ENCODE measurements around the gene MAGEA2. TPM values are rescaled to one million over a fixed set of nuclear protein-coding genes. Genes with fewer than 3 reads are reported as not detected.

The MAGEA2 gene, protein sequence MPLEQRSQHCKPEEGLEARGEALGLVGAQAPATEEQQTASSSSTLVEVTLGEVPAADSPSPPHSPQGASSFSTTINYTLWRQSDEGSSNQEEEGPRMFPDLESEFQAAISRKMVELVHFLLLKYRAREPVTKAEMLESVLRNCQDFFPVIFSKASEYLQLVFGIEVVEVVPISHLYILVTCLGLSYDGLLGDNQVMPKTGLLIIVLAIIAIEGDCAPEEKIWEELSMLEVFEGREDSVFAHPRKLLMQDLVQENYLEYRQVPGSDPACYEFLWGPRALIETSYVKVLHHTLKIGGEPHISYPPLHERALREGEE
- not detected for total RNA-seq

DNA sequence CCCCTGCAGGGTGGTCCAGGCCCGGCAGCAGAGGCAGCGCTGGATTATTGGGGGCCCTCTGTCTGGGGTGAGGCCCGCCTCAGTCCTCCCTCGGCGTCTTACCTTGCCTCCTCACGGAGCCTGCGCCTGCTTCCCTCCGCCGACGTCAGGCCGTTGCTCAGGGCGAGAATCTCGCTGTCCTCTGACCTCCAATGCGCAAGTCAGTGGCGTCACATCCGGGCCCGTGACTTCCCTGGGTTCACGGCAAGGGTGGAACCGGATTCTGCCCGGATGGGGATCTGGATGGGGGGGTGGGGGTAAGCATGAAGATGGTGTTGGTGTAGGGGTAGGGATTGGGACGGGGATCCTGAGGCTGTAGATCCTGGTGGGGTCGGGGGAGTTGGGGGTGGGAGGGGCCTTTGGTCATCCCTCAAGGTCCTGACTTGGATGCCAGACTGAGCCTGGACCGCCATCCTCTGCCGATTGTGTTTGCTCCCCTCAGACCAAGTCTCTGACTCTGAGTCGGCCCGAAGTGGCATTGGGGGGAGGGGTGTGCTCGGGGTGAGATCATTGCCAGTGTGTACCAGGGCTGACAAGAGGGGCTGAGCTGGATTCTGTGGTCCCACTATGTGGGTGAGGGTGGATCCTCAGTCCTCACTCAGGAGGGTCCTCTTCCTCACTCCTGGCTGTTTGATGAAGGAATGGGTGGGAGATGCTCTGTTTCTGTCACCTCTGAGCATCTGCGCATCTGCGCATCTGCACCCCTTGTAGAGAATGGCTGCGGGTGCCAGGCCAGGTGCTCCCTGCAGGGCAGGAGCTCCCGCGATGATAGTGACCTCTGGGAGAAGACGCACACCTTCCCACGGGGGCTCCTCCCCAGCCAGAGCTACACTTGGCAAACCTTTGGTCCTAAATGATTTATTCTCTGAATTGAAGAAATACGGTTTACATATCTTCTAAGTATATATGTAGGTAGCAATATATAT, at the start of gene MAGEA2:
Gene MAGEA2 (minus strand): TSS at position 157 of the 965 bp plus-strand sequence. CDS start 2,479 bp downstream, outside the sequence.

DNA sequence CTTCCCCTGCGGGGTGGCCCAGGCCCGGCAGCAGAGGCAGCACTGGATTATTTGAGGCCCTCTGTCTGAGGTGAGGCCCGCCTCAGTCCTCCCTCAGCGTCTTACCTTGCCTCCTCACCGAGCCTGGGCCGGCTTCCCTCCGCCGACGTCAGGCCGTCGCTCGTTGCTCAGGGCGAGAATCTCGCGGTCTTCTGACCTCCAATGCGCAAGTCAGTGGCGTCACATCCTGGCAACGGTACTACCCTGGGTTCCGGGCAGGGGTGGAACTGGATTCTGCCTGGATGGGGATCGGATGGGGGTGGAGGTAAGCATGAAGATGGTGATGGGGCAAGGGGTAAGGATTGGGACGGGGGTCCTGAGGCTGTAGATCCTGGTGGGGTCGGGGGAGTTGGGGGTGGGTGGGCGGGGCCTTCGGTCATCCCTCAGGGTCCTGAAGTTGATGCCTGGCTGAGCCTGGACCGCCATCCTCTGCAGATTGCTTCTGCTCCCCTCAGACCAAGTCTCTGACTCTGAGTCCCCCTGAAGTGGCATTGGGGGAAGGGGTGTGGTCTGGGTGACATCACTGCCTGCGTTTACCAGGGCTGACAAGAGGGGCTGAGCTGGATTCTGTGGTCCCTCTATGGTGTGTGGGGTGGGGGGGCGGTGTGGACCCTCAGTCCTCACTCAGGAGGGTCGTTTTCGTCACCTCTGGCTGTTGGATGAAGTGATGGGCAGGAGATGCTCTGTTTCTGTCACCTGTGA, 16.1 kb upstream of the MAGEA2 start, which contains the start of gene MAGEA6:
Gene MAGEA6 (minus strand): TSS at position 141 of the 741 bp plus-strand sequence. CDS start 2,039 bp downstream, outside the sequence.

DNA sequence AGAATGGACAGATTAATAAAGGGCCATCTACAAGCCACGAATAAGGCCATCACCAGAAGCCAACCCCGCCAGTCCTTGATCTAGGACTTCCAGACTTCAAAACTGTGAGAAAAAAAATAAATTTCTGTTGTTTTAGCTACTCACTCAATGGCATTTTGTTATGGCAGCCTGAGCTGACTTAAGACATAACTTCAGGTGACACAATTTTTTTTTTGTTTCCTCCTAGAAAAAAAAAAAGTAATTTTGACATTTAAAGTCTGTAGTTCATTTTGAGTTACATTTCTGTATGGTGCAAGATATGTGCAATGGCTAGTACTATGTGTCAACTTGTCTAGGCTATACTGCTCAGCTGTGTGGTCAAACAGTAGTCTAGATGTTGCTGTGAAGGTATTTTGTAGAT, 5.3 kb upstream of the MAGEA2 start, which contains the start of gene CSAG3:
Gene CSAG3 (plus strand): TSS at position 301 of the 400 bp plus-strand sequence.

DNA sequence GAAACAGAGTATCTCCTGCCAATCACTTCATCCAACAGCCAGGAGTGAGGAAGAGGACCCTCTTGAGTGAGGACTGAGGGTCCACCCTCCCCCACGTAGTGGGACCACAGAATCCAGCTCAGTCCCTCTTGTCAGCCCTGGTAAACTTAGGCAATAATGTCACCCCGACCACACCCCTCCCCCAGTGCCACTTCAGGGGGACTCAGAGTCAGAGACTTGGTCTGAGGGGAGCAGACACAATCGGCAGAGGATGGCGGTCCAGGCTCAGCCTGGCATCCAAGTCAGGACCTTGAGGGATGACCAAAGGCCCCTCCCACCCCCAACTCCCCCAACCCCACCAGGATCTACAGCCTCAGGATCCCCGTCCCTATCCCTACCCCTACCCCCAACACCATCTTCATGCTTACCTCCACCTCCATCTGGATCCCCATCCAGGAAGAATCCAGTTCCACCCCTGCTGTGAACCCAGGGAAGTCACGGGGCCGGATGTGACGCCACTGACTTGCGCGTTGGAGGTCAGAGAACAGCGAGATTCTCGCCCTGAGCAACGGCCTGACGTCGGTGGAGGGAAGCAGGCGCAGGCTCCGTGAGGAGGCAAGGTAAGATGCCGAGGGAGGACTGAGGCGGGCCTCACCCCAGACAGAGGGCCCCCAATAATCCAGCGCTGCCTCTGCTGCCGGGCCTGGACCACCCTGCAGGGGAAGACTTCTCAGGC, 20.2 kb downstream of the MAGEA2 start, which contains the start of the genes CSAG1 and MAGEA12:
Gene CSAG1 (minus strand): TSS at position 461 of the 715 bp plus-strand sequence. CDS start 1,261 bp downstream, outside the sequence.
Gene MAGEA12 (plus strand): TSS at position 497 of the 715 bp plus-strand sequence. CDS start 2,405 bp downstream, outside the sequence.

DNA sequence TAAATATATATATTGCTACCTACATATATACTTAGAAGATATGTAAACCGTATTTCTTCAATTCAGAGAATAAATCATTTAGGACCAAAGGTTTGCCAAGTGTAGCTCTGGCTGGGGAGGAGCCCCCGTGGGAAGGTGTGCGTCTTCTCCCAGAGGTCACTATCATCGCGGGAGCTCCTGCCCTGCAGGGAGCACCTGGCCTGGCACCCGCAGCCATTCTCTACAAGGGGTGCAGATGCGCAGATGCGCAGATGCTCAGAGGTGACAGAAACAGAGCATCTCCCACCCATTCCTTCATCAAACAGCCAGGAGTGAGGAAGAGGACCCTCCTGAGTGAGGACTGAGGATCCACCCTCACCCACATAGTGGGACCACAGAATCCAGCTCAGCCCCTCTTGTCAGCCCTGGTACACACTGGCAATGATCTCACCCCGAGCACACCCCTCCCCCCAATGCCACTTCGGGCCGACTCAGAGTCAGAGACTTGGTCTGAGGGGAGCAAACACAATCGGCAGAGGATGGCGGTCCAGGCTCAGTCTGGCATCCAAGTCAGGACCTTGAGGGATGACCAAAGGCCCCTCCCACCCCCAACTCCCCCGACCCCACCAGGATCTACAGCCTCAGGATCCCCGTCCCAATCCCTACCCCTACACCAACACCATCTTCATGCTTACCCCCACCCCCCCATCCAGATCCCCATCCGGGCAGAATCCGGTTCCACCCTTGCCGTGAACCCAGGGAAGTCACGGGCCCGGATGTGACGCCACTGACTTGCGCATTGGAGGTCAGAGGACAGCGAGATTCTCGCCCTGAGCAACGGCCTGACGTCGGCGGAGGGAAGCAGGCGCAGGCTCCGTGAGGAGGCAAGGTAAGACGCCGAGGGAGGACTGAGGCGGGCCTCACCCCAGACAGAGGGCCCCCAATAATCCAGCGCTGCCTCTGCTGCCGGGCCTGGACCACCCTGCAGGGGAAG, 39.5 kb downstream of the MAGEA2 start, which contains the start of gene MAGEA2B:
Gene MAGEA2B (plus strand): TSS at position 814 of the 973 bp plus-strand sequence. CDS start 2,479 bp downstream, outside the sequence.

DNA sequence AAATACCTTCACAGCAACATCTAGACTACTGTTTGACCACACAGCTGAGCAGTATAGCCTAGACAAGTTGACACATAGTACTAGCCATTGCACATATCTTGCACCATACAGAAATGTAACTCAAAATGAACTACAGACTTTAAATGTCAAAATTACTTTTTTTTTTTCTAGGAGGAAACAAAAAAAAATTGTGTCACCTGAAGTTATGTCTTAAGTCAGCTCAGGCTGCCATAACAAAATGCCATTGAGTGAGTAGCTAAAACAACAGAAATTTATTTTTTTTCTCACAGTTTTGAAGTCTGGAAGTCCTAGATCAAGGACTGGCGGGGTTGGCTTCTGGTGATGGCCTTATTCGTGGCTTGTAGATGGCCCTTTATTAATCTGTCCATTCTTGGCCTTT, 44.5 kb downstream of the MAGEA2 start, which contains the start of gene CSAG2:
Gene CSAG2 (minus strand): TSS at position 101 of the 400 bp plus-strand sequence. CDS start 161 bp downstream, outside the sequence.

Other genes with a start within 250 kb of the MAGEA2 start
- gene GABRQ, start 115.9 kb downstream of the MAGEA2 start, total RNA-seq = 1.6 TPM
- gene MAGEA3, start 55.0 kb downstream of the MAGEA2 start, total RNA-seq = not detected
- gene CSAG2, start 44.6 kb downstream of the MAGEA2 start, total RNA-seq = not detected
- gene MAGEA2B, start 39.2 kb downstream of the MAGEA2 start, total RNA-seq = not detected
- not detected for gene CSAG1, start 20.1 kb downstream of the MAGEA2 start, total RNA-seq
- not detected for gene MAGEA12, start 20.1 kb downstream of the MAGEA2 start, total RNA-seq
- not detected for gene CSAG3, start 5.4 kb upstream of the MAGEA2 start, total RNA-seq
- gene MAGEA6, start 15.8 kb upstream of the MAGEA2 start, total RNA-seq = not detected
- gene CETN2, start 76.9 kb upstream of the MAGEA2 start, total RNA-seq = 35.5 TPM
- 8.4 TPM for gene NSDHL, start 77.2 kb upstream of the MAGEA2 start, total RNA-seq
- 14.3 TPM for gene ZNF185, start 144.2 kb upstream of the MAGEA2 start, total RNA-seq
- not detected for gene PNMA5, start 240.3 kb upstream of the MAGEA2 start, total RNA-seq

Data from camera-type eye (tissue), 1 donor.